GM12878 (cell line): ENCODE measurements around the gene NOM1. TPM values are rescaled to one million over a fixed set of nuclear protein-coding genes. Genes with fewer than 3 reads are reported as not detected.

Source experiments
- BACH1 ChIP-seq: fragments of 450-650 bp; IDR thresholded peaks from 2 replicates; pipeline ENCODE4 v1.6.1; 2017; ENCODE audit warnings: mild to moderate bottlenecking, borderline replicate concordance
- CEBPB ChIP-seq, 2 experiments: fragments of 150-350 bp in 1 of 2; IDR thresholded peaks; 2 replicates each; pipeline ENCODE4 v1.6.1; 2012 to 2014; ENCODE audit warnings: low read depth in 2 of 2, low read length in 2 of 2, borderline replicate concordance in 1 of 2, inconsistent platforms in 1 of 2
- CREB1 ChIP-seq: IDR thresholded peaks from 2 replicates; pipeline ENCODE4 v1.6.1; 2012; ENCODE audit warnings: low read depth, mild to moderate bottlenecking, inconsistent platforms
- EGR1 ChIP-seq, 2 experiments: IDR thresholded peaks; 1 replicate in 1 of 2; 2 replicates in 1 of 2; pipeline ENCODE4 v1.6.1; 2011 to 2012; ENCODE audit warnings: low read depth in 2 of 2, low read length in 2 of 2, borderline replicate concordance in 1 of 2, mild to moderate bottlenecking in 1 of 2, moderate library complexity in 1 of 2
- GABPA ChIP-seq: IDR thresholded peaks from 2 replicates; pipeline ENCODE4 v1.6.1; 2014; ENCODE audit warnings: antibody characterized with exemption, low read depth, mild to moderate bottlenecking, inconsistent platforms
- GATAD2B ChIP-seq: fragments of 450-650 bp; conservative IDR thresholded peaks from 2 replicates; pipeline ENCODE4 v1.6.1; 2017; ENCODE audit warnings: low read depth, mild to moderate bottlenecking, moderate library complexity
- HDAC6 ChIP-seq: fragments of 200-600 bp; sonication (generic); IDR thresholded peaks from one replicate; pipeline ENCODE4 v1.8.0; 2017; ENCODE audit warnings: antibody characterized with exemption; ENCODE audit not compliant: unreplicated experiment
- KAT2A ChIP-seq: conservative IDR thresholded peaks from 2 replicates; pipeline ENCODE4 v1.6.1; 2011; ENCODE audit warnings: low read depth, low read length; ENCODE audit not compliant: control insufficient read depth
- MTA2 ChIP-seq: fragments of 450-650 bp; IDR thresholded peaks from 2 replicates; pipeline ENCODE4 v1.6.1; 2016; ENCODE audit warnings: low read depth, mild to moderate bottlenecking, moderate library complexity
- NR2C1 ChIP-seq: fragments of 450-650 bp; IDR thresholded peaks from 2 replicates; pipeline ENCODE4 v1.6.1; 2017; ENCODE audit warnings: antibody characterized with exemption, mild to moderate bottlenecking, moderate library complexity
- RB1 ChIP-seq: fragments of 450-650 bp; formaldehyde crosslinking; IDR thresholded peaks from 2 replicates; pipeline ENCODE4 v1.6.1; 2017; ENCODE audit warnings: mild to moderate bottlenecking, borderline replicate concordance
- SMARCA5 ChIP-seq: fragments of 450-650 bp; IDR thresholded peaks from 2 replicates; pipeline ENCODE4 v1.6.1; 2017; ENCODE audit warnings: mild to moderate bottlenecking
- ZBED1 ChIP-seq: IDR thresholded peaks from 2 replicates; pipeline ENCODE4 v1.6.1; 2016; ENCODE audit warnings: borderline replicate concordance
- polyA plus RNA-seq, 11 experiments: library from polyadenylated mRNA; depleted of rRNA in 4 of 11; unstranded in 6 of 11; stranded (reverse) in 5 of 11; fragments of >200 nt; fragmentation: Nextera tagmentation in 4 of 11; fragmentation: Illumina TruSeq in 1 of 11; extraction: Ambion mirVana in 4 of 11; extraction: Trizol in 1 of 11; gene quantifications; 1 replicate in 1 of 11; 2 replicates in 10 of 11; pipeline versions ENCODE4 v1.2.1 to v1.2.3, GENCODE V29; 2011 to 2016; ENCODE audit warnings: inconsistent platforms in 2 of 11, missing spikeins in 2 of 11, low read depth in 1 of 11
- total RNA-seq, 4 experiments: library from RNA; depleted of rRNA in 3 of 4; stranded (reverse); fragments of >200 nt in 3 of 4; fragmentation: Illumina TruSeq in 1 of 4; extraction: Trizol in 1 of 4; gene quantifications; 2 replicates each; pipeline versions ENCODE4 v1.2.1 to v1.2.3, GENCODE V29; 2013 to 2021
- TF ChIP-seq, protein P1 (sequence below): fragments of 150-350 bp; IDR thresholded peaks from 2 replicates; pipeline ENCODE4 v1.6.1; 2014; ENCODE audit warnings: mild to moderate bottlenecking, low read depth, low read length
- TF ChIP-seq, protein P2 (sequence below): fragments of 450-650 bp; IDR thresholded peaks from 2 replicates; pipeline ENCODE4 v1.6.1; 2016; ENCODE audit warnings: mild to moderate bottlenecking
- TF ChIP-seq, protein P3 (sequence below): IDR thresholded peaks from 2 replicates; pipeline ENCODE4 v1.6.1; 2011; ENCODE audit warnings: low read depth, mild to moderate bottlenecking, low read length, moderate library complexity, borderline replicate concordance; ENCODE audit errors: extremely low read depth
- TF ChIP-seq, protein P4 (sequence below): fragments of 450-650 bp; IDR thresholded peaks from 2 replicates; pipeline ENCODE4 v1.6.1; 2014; ENCODE audit warnings: mild to moderate bottlenecking

Gene NOM1
- total and polyA plus RNA-seq, 10 of the 15 experiments (the other 5 are each of a cell fraction or from before 2014, with no cell fraction given) = 2.9 to 21.3 (median 17.8) TPM

DNA sequence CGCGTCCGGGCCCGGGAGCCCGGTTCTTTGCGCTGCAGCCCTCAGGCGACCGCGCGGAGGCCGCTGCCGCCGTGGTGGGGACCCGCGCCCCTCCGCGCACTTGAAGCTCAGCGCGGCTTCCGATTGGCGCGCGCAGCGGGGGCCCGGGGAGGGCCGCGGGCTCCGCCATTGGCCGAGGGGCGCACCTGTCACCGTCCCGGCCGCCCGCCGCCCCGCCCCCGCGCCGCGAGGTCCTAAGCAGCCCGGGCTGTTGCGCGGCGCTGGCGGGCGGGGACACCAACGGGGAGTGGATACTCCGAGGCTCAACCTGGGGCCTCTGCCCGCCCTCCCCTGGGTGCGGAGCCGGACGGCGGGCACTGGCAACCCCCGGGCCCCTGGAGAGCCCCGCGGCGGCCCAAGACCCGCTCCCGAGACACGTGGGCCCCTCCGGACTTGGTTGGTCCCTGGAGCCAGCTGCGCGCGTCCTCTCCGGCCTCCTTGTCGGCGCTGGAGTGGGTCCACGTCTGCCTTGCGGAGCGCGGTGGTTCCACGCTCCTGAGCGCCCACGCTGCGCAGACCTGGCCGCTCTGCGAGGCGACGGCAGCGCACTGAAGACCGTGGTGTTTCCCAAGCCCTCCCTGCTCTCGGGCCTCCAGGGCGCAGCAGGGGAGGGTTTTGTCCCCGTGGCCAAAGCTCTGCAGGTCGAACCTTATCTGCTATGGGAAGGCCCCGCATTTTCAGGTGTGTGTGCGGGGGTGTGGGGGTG lies 61.2 kb downstream of the NOM1 start, which contains the start of gene MNX1 (continued):
- no peak for TF ChIP-seq GABPA
- TF ChIP-seq HDAC6 = no peak
- no peak for TF ChIP-seq MTA2
- TF ChIP-seq, protein P1, sequence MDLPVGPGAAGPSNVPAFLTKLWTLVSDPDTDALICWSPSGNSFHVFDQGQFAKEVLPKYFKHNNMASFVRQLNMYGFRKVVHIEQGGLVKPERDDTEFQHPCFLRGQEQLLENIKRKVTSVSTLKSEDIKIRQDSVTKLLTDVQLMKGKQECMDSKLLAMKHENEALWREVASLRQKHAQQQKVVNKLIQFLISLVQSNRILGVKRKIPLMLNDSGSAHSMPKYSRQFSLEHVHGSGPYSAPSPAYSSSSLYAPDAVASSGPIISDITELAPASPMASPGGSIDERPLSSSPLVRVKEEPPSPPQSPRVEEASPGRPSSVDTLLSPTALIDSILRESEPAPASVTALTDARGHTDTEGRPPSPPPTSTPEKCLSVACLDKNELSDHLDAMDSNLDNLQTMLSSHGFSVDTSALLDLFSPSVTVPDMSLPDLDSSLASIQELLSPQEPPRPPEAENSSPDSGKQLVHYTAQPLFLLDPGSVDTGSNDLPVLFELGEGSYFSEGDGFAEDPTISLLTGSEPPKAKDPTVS = no peak
- TF ChIP-seq, protein P2, sequence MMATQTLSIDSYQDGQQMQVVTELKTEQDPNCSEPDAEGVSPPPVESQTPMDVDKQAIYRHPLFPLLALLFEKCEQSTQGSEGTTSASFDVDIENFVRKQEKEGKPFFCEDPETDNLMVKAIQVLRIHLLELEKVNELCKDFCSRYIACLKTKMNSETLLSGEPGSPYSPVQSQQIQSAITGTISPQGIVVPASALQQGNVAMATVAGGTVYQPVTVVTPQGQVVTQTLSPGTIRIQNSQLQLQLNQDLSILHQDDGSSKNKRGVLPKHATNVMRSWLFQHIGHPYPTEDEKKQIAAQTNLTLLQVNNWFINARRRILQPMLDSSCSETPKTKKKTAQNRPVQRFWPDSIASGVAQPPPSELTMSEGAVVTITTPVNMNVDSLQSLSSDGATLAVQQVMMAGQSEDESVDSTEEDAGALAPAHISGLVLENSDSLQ = no peak
- TF ChIP-seq, protein P3, sequence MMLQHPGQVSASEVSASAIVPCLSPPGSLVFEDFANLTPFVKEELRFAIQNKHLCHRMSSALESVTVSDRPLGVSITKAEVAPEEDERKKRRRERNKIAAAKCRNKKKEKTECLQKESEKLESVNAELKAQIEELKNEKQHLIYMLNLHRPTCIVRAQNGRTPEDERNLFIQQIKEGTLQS = no peak
- peak; percentile 71 for TF ChIP-seq GATAD2B
- TF ChIP-seq EGR1 (IDR thresholded peaks at IDR 0.05; ENCODE audit: borderline replicate concordance in 1 of 2, low read depth in 2 of 2, low read length in 2 of 2) = peak in 1 of 2 experiments; percentile 63; a peak in 2 of 3 replicates
- TF ChIP-seq NR2C1 = 0 out of 2 replicates have a peak, but pooled peaks have one; percentile 19
- peak; percentile 66; the same call in 1 of the 2 replicates for TF ChIP-seq RB1
- no peak for TF ChIP-seq KAT2A
- peak; percentile 64 for TF ChIP-seq SMARCA5
- TF ChIP-seq CREB1 = 0 out of 2 replicates have a peak, but pooled peaks have one; percentile 40
- TF ChIP-seq BACH1 = peak; percentile 64; the same call in 1 of the 2 replicates
- TF ChIP-seq CEBPB (IDR thresholded peaks at IDR 0.05; ENCODE audit: borderline replicate concordance in 1 of 2, low read depth in 2 of 2, low read length in 2 of 2) = 0 out of 4 replicates have a peak, but pooled peaks of 1 of the 2 experiments have one; percentile 3
- no peak for TF ChIP-seq ZBED1
- TF ChIP-seq, protein P4, sequence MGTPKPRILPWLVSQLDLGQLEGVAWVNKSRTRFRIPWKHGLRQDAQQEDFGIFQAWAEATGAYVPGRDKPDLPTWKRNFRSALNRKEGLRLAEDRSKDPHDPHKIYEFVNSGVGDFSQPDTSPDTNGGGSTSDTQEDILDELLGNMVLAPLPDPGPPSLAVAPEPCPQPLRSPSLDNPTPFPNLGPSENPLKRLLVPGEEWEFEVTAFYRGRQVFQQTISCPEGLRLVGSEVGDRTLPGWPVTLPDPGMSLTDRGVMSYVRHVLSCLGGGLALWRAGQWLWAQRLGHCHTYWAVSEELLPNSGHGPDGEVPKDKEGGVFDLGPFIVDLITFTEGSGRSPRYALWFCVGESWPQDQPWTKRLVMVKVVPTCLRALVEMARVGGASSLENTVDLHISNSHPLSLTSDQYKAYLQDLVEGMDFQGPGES = peak; percentile 66
